HepG2 (cell line): ENCODE data around the gene SBNO1. TPM values are rescaled to one million over a fixed set of nuclear protein-coding genes. Genes with fewer than 3 reads are reported as not detected.

ENCODE experiments used
- ARID2 ChIP-seq: sonication (generic); formaldehyde crosslinking; IDR thresholded peaks from 2 replicates; pipeline ENCODE4 v1.8.1; 2022; ENCODE audit warnings: mild to moderate bottlenecking, missing genetic modification reagents, borderline replicate concordance
- CCAR2 ChIP-seq: fragments of 200-400 bp; formaldehyde crosslinking; optimal IDR thresholded peaks from 2 replicates; pipeline ENCODE3; 2018; ENCODE audit warnings: low read depth, mild to moderate bottlenecking, low read length, moderate library complexity
- FOSL2 ChIP-seq: sonication (generic); formaldehyde crosslinking; IDR thresholded peaks from 2 replicates; pipeline ENCODE4 v1.4.0; 2020; ENCODE audit warnings: missing genetic modification reagents
- FOXJ3 ChIP-seq: sonication (generic); formaldehyde crosslinking; IDR thresholded peaks from 2 replicates; pipeline ENCODE4 v1.4.0; 2020; ENCODE audit warnings: missing genetic modification reagents, mild to moderate bottlenecking, borderline replicate concordance
- FOXK2 ChIP-seq: fragments of 450-650 bp; IDR thresholded peaks from 2 replicates; pipeline ENCODE4 v1.6.1; 2016
- GATAD1 ChIP-seq: IDR thresholded peaks from 2 replicates; pipeline ENCODE4 v1.6.1; 2016; ENCODE audit warnings: missing genetic modification reagents, missing compliant biosample characterization
- HHEX ChIP-seq: IDR thresholded peaks from 2 replicates; pipeline ENCODE4 v1.6.1; 2016; ENCODE audit warnings: control low read depth
- JUND ChIP-seq: sonication (generic); formaldehyde crosslinking; IDR thresholded peaks from 2 replicates; pipeline ENCODE4 v1.8.0; 2022; ENCODE audit warnings: mild to moderate bottlenecking, missing genetic modification reagents
- KLF16 ChIP-seq, 2 experiments: sonication (generic) in 1 of 2; formaldehyde crosslinking in 1 of 2; IDR thresholded peaks; 2 replicates each; pipeline versions ENCODE4 v1.6.1 to v1.8.0; 2016 to 2023; ENCODE audit warnings: missing genetic modification reagents in 2 of 2, missing compliant biosample characterization in 1 of 2
- KLF9 ChIP-seq: IDR thresholded peaks from 2 replicates; pipeline ENCODE4 v1.6.1; 2016; ENCODE audit warnings: low read depth
- MAFF ChIP-seq: IDR thresholded peaks from 2 replicates; pipeline ENCODE4 v1.6.1; 2011; ENCODE audit warnings: low read depth, low read length, improper control_type of control experiment
- NR2F2 ChIP-seq: IDR thresholded peaks from 2 replicates; pipeline ENCODE4 v1.6.1; 2012; ENCODE audit warnings: low read depth, inconsistent platforms, borderline replicate concordance
- POLR2A ChIP-seq, 2 experiments: IDR thresholded peaks; 2 replicates each; pipeline ENCODE4 v1.6.1; 2011; ENCODE audit warnings: low read depth in 2 of 2, low read length in 2 of 2, mild to moderate bottlenecking in 1 of 2, moderate library complexity in 1 of 2; ENCODE audit not compliant: insufficient read depth in 1 of 2
- PTBP1 ChIP-seq: fragments of 200-400 bp; formaldehyde crosslinking; IDR thresholded peaks from 2 replicates; pipeline ENCODE4 v1.6.1; 2018; ENCODE audit warnings: low read length, low read depth; ENCODE audit not compliant: poor library complexity, severe bottlenecking
- RAD21 ChIP-seq: fragments of 450-650 bp; formaldehyde crosslinking; IDR thresholded peaks from 2 replicates; pipeline ENCODE4 v1.5.0; 2020; ENCODE audit warnings: mild to moderate bottlenecking
- SMAD9 ChIP-seq: sonication (generic); formaldehyde crosslinking; IDR thresholded peaks from 2 replicates; pipeline ENCODE4 v1.5.1; 2020; ENCODE audit warnings: mild to moderate bottlenecking, missing genetic modification reagents
- SP1 ChIP-seq, 2 experiments: fragments of 450-650 bp in 1 of 2; sonication (generic) in 1 of 2; formaldehyde crosslinking in 1 of 2; IDR thresholded peaks; 2 replicates each; pipeline versions ENCODE4 v1.4.0 to v1.6.1; 2016 to 2020; ENCODE audit warnings: missing genetic modification reagents in 1 of 2
- SRSF1 ChIP-seq: fragments of 200-400 bp; formaldehyde crosslinking; optimal IDR thresholded peaks from 2 replicates; pipeline ENCODE3; 2017; ENCODE audit warnings: mild to moderate bottlenecking, low read depth, low read length, moderate library complexity
- TARDBP ChIP-seq: sonication (generic); formaldehyde crosslinking; IDR thresholded peaks from 2 replicates; pipeline ENCODE4 v1.8.0; 2022; ENCODE audit warnings: mild to moderate bottlenecking, missing genetic modification reagents
- ZKSCAN8 ChIP-seq: IDR thresholded peaks from 2 replicates; pipeline ENCODE4 v1.6.1; 2016; ENCODE audit warnings: borderline replicate concordance, missing genetic modification reagents, missing compliant biosample characterization
- ZMYM2 ChIP-seq: sonication (generic); formaldehyde crosslinking; IDR thresholded peaks from 2 replicates; pipeline ENCODE4 v1.8.0; 2022; ENCODE audit warnings: mild to moderate bottlenecking, missing genetic modification reagents
- ZNF430 ChIP-seq: sonication (generic); formaldehyde crosslinking; IDR thresholded peaks from 2 replicates; pipeline ENCODE4 v1.9.0; 2021; ENCODE audit warnings: mild to moderate bottlenecking, missing genetic modification reagents
- ZNF547 ChIP-seq: sonication (generic); formaldehyde crosslinking; IDR thresholded peaks from 2 replicates; pipeline ENCODE4 v1.5.1; 2020; ENCODE audit warnings: mild to moderate bottlenecking, missing genetic modification reagents
- ZNF703 ChIP-seq: sonication (generic); formaldehyde crosslinking; IDR thresholded peaks from 2 replicates; pipeline ENCODE4 v1.5.1; 2020; ENCODE audit warnings: missing genetic modification reagents, mild to moderate bottlenecking, moderate library complexity, borderline replicate concordance
- ZNF883 ChIP-seq: sonication (generic); formaldehyde crosslinking; IDR thresholded peaks from 2 replicates; pipeline ENCODE4 v1.5.1; 2020; ENCODE audit warnings: mild to moderate bottlenecking, missing genetic modification reagents; ENCODE audit errors: not compliant biosample characterization
- polyA plus RNA-seq, 8 experiments: library from polyadenylated mRNA; depleted of rRNA in 3 of 8; stranded (reverse) in 7 of 8; unstranded in 1 of 8; fragments of >200 nt; fragmentation: Illumina TruSeq in 4 of 8; extraction: Trizol in 4 of 8; gene quantifications; 2 replicates each; pipeline versions ENCODE4 v1.2.1 to v1.2.3, GENCODE V29; 2011 to 2016; ENCODE audit warnings: low read depth in 4 of 8, missing spikeins in 1 of 8, mixed read lengths in 1 of 8; ENCODE audit not compliant: insufficient read depth in 1 of 8
- total RNA-seq, 5 experiments: library from RNA; depleted of rRNA; stranded (reverse); fragments of >200 nt; fragmentation: Illumina TruSeq; extraction: Trizol; gene quantifications; 2 replicates each; pipeline ENCODE4 v1.2.3, GENCODE V29; 2016; ENCODE audit warnings: low read depth in 1 of 5
- TF ChIP-seq, protein P1 (sequence below): sonication (generic); formaldehyde crosslinking; IDR thresholded peaks from 2 replicates; pipeline ENCODE4 v1.8.0; 2022; ENCODE audit warnings: mild to moderate bottlenecking, missing genetic modification reagents
- TF ChIP-seq, protein P2 (sequence below): sonication (generic); formaldehyde crosslinking; IDR thresholded peaks from 2 replicates; pipeline ENCODE4 v1.8.1; 2023; ENCODE audit warnings: mild to moderate bottlenecking, moderate library complexity, missing genetic modification reagents
- TF ChIP-seq, protein P3 (sequence below): sonication (generic); formaldehyde crosslinking; IDR thresholded peaks from 2 replicates; pipeline ENCODE4 v1.4.0; 2020; ENCODE audit warnings: mild to moderate bottlenecking, missing genetic modification reagents
- TF ChIP-seq, protein P4 (sequence below): IDR thresholded peaks from 2 replicates; pipeline ENCODE4 v1.6.1; 2016; ENCODE audit warnings: low read depth, borderline replicate concordance

The SBNO1 gene
- total and polyA plus RNA-seq, 2 of the 13 experiments (the other 11 are each of a cell fraction or from before 2014, with no cell fraction given): 10.9 to 40.2 TPM

DNA sequence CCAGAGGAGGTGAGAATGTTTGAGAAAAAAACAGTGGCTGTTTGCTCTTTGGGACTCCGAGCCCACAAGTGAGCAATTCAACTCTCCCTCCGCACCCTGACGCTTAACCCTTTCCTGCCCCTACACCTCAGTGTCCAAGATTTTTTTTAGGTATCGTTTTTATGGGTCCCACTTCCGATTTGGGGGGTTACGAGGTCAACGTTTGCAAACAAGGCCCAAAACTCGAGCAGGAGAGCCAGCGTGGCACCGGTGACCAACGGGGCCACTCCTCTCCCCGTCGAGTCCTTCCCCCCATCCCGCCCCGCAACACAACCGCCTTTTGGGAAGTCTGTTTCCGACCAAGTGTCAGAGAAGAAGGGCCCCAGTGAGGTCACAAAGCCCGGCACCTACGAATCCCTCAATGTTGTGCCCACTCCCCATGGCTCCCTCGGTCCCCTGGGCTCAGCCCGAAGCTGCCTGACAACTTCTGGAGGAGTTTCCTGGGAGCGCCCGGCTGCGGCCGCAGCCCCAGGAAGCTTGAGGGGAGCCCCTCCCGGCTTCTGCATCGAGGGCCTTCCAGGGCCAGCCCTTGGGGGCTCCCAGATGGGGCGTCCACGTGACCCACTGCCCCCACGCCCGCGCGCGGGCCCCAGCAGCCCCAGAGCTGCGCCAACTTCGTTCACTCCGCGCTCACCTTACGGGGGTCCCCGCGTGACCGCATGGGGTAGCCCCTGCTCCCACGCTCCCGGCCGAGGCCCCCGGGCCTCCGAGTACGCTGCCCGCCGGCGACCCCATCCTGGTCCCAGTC lies 94.2 kb downstream of the SBNO1 start (continued):
- TF ChIP-seq, protein P1, sequence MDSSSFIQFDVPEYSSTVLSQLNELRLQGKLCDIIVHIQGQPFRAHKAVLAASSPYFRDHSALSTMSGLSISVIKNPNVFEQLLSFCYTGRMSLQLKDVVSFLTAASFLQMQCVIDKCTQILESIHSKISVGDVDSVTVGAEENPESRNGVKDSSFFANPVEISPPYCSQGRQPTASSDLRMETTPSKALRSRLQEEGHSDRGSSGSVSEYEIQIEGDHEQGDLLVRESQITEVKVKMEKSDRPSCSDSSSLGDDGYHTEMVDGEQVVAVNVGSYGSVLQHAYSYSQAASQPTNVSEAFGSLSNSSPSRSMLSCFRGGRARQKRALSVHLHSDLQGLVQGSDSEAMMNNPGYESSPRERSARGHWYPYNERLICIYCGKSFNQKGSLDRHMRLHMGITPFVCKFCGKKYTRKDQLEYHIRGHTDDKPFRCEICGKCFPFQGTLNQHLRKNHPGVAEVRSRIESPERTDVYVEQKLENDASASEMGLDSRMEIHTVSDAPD (CRISPR knock-in tag): 0 out of 2 replicates have a peak, but pooled peaks have one; percentile 40
- TF ChIP-seq FOSL2 (CRISPR knock-in tag) (peak; percentile 48; the same call in 1 of the 2 replicates), ZKSCAN8 (CRISPR knock-in tag) (no peak), ZNF430 (CRISPR knock-in tag) (peak; percentile 22; the same call in 1 of the 2 replicates), ZNF883 (CRISPR knock-in tag) (no peak), RAD21 (CRISPR knock-in tag) (no peak), MAFF (no peak), KLF9 (CRISPR knock-in tag) (no peak), CCAR2 (peak; percentile 60), SMAD9 (no peak), SRSF1 (peak; percentile 43), GATAD1 (CRISPR knock-in tag) (peak; percentile 33; the same call in 1 of the 2 replicates), TARDBP (CRISPR knock-in tag) (peak; percentile 57), SP1 (IDR thresholded peaks at IDR 0.05) (no peak), SP1 (CRISPR knock-in tag; IDR thresholded peaks at IDR 0.05) (no peak), ZMYM2 (CRISPR knock-in tag) (peak; percentile 69; the same call in 1 of the 2 replicates), ZNF547 (CRISPR knock-in tag) (0 out of 2 replicates have a peak, but pooled peaks have one; percentile 16), ZNF703 (CRISPR knock-in tag) (no peak), KLF16 (CRISPR knock-in tag; IDR thresholded peaks at IDR 0.05) (0 out of 4 replicates have a peak, but pooled peaks of 1 of the 2 experiments have one; percentile 26), POLR2A (IDR thresholded peaks at IDR 0.05; ENCODE audit: insufficient read depth in 1 of 2, low read depth in 2 of 2, low read length in 2 of 2) (peak; percentile 12 to 37; a peak in 1 of 4 replicates), FOXK2 (no peak), ARID2 (CRISPR knock-in tag) (no peak), HHEX (CRISPR knock-in tag) (peak; percentile 48; the same call in 1 of the 2 replicates), JUND (no peak), PTBP1 (peak; percentile 32), FOXJ3 (CRISPR knock-in tag) (peak; percentile 34; the same call in 1 of the 2 replicates), NR2F2 (peak; percentile 40; the same call in 1 of the 2 replicates)
- TF ChIP-seq, protein P2, sequence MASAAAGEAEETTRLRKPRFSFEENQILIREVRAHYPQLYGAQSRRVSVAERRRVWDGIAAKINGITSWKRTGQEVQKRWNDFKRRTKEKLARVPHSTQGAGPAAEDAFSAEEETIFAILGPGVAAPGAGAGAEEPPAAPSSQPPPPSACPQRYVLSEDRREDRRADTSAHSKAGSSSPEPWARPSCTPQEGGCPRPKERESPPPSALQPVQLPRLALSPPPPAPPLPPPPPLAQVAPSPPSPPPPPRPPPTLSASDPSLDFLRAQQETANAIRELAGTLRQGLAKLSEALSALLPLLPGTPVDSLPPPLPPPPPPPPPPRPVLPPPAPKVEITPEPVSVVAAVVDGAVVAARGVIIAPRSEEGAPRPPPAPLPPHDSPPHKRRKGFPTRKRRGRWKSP: no peak
- TF ChIP-seq, protein P3, sequence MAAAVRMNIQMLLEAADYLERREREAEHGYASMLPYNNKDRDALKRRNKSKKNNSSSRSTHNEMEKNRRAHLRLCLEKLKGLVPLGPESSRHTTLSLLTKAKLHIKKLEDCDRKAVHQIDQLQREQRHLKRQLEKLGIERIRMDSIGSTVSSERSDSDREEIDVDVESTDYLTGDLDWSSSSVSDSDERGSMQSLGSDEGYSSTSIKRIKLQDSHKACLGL (CRISPR knock-in tag): peak; percentile 46; the same call in 1 of the 2 replicates
- TF ChIP-seq, protein P4, sequence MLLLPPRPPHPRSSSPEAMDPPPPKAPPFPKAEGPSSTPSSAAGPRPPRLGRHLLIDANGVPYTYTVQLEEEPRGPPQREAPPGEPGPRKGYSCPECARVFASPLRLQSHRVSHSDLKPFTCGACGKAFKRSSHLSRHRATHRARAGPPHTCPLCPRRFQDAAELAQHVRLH (CRISPR knock-in tag): no peak
